B cell (primary cell): ENCODE data around the gene C10orf105. TPM values are rescaled to one million over a fixed set of nuclear protein-coding genes. Genes with fewer than 3 reads are reported as not detected.

Experiments
- ATAC-seq: fragments of 200-7000 bp; cut with Tn5 transposase; one replicate; pipeline ENCODE4 v1.10.0; 2021; ENCODE audit warnings: low read depth, mild to moderate bottlenecking, moderate number of reproducible peaks, moderate library complexity
- CTCF ChIA-PET: fragments of 350-600 bp; sonication (Branson Sonifier 250); formaldehyde crosslinking; loops from one replicate; lab custom pipeline; 2021; ENCODE audit warnings: antibody characterized with exemption, inconsistent platforms; lab: Charles Lee
- POLR2A ChIA-PET: fragments of 350-600 bp; sonication (Branson Sonifier 250); formaldehyde crosslinking; loops from one replicate; lab custom pipeline; 2021; ENCODE audit warnings: antibody characterized with exemption; lab: Charles Lee
- DNase-seq: peaks from one replicate; pipeline ENCODE4 v3.0.0; 2013
- H2AFZ ChIP-seq: 2 replicates; pipeline ENCODE4 v1.6.1; 2012; ENCODE audit warnings: mild to moderate bottlenecking, low read depth, low read length; ENCODE audit not compliant: insufficient read depth, poor library complexity, severe bottlenecking
- H3K27ac ChIP-seq, 2 donors: 1 replicate in 1 of 2; 2 replicates in 1 of 2; pipeline ENCODE4 v1.5.1; 2012 to 2013; ENCODE audit warnings: low read length in 2 of 2, mild to moderate bottlenecking in 2 of 2, moderate library complexity in 1 of 2
- H3K27me3 ChIP-seq, 4 experiments: fragments of 200-600 bp in 1 of 4; sonication (generic) in 1 of 4; replicated peaks in 1 of 4; 1 replicate in 2 of 4; 2 replicates in 2 of 4; pipeline versions ENCODE4 v1.6.1 to v1.7.0; 2013 to 2016; ENCODE audit warnings: low read length in 3 of 4, mild to moderate bottlenecking in 2 of 4, mixed read lengths in 1 of 4, moderate library complexity in 1 of 4; ENCODE audit not compliant: insufficient read depth in 4 of 4, control insufficient read depth in 3 of 4; ENCODE audit errors: control extremely low read depth in 1 of 4
- H3K36me3 ChIP-seq, 2 experiments: replicated peaks in 1 of 2; 1 replicate in 1 of 2; 2 replicates in 1 of 2; pipeline versions ENCODE4 v1.6.1 to v1.7.1; 2013; ENCODE audit warnings: low read length in 1 of 2; ENCODE audit not compliant: insufficient read depth in 2 of 2, control insufficient read depth in 1 of 2; ENCODE audit errors: control extremely low read depth in 1 of 2, extremely low read depth in 1 of 2
- H3K4me1 ChIP-seq, 2 donors: fragments of 200-600 bp in 1 of 2; sonication (generic) in 1 of 2; 1 replicate in 1 of 2; 2 replicates in 1 of 2; pipeline versions ENCODE4 v1.5.1 to v1.6.1; 2013 to 2017; ENCODE audit warnings: low read length in 2 of 2; ENCODE audit not compliant: control insufficient read depth in 2 of 2, insufficient read depth in 2 of 2
- H3K4me2 ChIP-seq: replicated peaks from 2 replicates; pipeline ENCODE3; 2012; ENCODE audit warnings: mild to moderate bottlenecking, low read depth, low read length; ENCODE audit not compliant: poor library complexity, severe bottlenecking
- H3K4me3 ChIP-seq, 5 experiments: fragments of 200-600 bp in 1 of 5; sonication (generic) in 1 of 5; 1 replicate in 3 of 5; 2 replicates in 2 of 5; pipeline versions ENCODE4 v1.5.1 to v1.7.0; 2011 to 2016; ENCODE audit warnings: low read length in 4 of 5, mild to moderate bottlenecking in 4 of 5, low read depth in 2 of 5, control low read depth in 1 of 5, moderate library complexity in 1 of 5; ENCODE audit not compliant: insufficient read depth in 1 of 5; ENCODE audit errors: control extremely low read depth in 1 of 5, extremely low read depth in 1 of 5
- H3K79me2 ChIP-seq: fragments of 200-600 bp; sonication (generic); one replicate; pipeline ENCODE4 v1.6.0; 2016; ENCODE audit warnings: low read length; ENCODE audit not compliant: control insufficient read depth, insufficient read depth
- H3K9ac ChIP-seq: fragments of 200-600 bp; sonication (generic); 2 replicates; pipeline ENCODE4 v1.6.1; 2017; ENCODE audit warnings: mild to moderate bottlenecking, low read length, moderate library complexity
- H3K9me3 ChIP-seq, 3 donors: one replicate each; pipeline versions ENCODE4 v1.6.1 to v1.7.1; 2013; ENCODE audit warnings: low read length in 2 of 3; ENCODE audit not compliant: control insufficient read depth in 2 of 3, insufficient read depth in 1 of 3; ENCODE audit errors: control extremely low read depth in 1 of 3
- H4K20me1 ChIP-seq: 2 replicates; pipeline ENCODE4 v1.6.0; 2012; ENCODE audit warnings: mild to moderate bottlenecking, low read length; ENCODE audit not compliant: insufficient read depth, control insufficient read depth, poor library complexity, severe bottlenecking
- H3K27ac Mint-ChIP-seq: one replicate; pipeline ENCODE4 v1.8.0; 2021; ENCODE audit warnings: mixed read lengths
- H3K27me3 Mint-ChIP-seq: one replicate; pipeline ENCODE4 v1.8.0; 2021; ENCODE audit warnings: mixed read lengths
- H3K4me1 Mint-ChIP-seq: one replicate; pipeline ENCODE4 v1.8.0; 2021; ENCODE audit warnings: mixed read lengths
- H3K4me3 Mint-ChIP-seq: one replicate; pipeline ENCODE4 v1.8.0; 2021; ENCODE audit warnings: mixed read lengths
- H3K9me3 Mint-ChIP-seq: one replicate; pipeline ENCODE4 v1.8.0; 2022; ENCODE audit warnings: mixed read lengths; ENCODE audit not compliant: insufficient read depth
- CTCF ChIP-seq: fragments of 200-600 bp; IDR thresholded peaks from one replicate; pipeline ENCODE4 v1.8.0; 2022; ENCODE audit warnings: antibody characterized with exemption, mild to moderate bottlenecking
- EZH2 ChIP-seq: IDR thresholded peaks from 2 replicates; pipeline ENCODE4 v1.6.1; 2012; ENCODE audit warnings: borderline replicate concordance, low read depth, mild to moderate bottlenecking, moderate library complexity, low read length; ENCODE audit not compliant: insufficient read depth, poor library complexity, severe bottlenecking
- WGBS: methylation state at CpG from one replicate; pipeline ENCODE4 v1.1.5; 2013; ENCODE audit warnings: missing lambda C conversion rate; ENCODE audit not compliant: insufficient coverage; 5-methylcytosine and 5-hydroxymethylcytosine counted together
- intact Hi-C: fragments of 100-400 bp; cut with micrococcal nuclease; formaldehyde crosslinking; loops from one replicate; pipeline ENCODE4 v1.10.0; 2022
- polyA plus RNA-seq: library from polyadenylated mRNA; depleted of rRNA; stranded (reverse); fragments of >200 nt; gene quantifications from 2 replicates; pipeline ENCODE4 v1.2.3, GENCODE V29; 2012
- total RNA-seq, 2 donors: library from RNA; stranded (reverse); fragments of 120-200 nt in 1 of 2; gene quantifications; 1 replicate in 1 of 2; 2 replicates in 1 of 2; pipeline versions ENCODE4 v1.2.3 to v1.2.4, GENCODE V29; 2013 to 2022

The C10orf105 gene
- total and polyA plus RNA-seq, 2 donors (not counting 1 experiment from before 2014, with no cell fraction given), result 0.03 TPM; not detected in 1

DNA sequence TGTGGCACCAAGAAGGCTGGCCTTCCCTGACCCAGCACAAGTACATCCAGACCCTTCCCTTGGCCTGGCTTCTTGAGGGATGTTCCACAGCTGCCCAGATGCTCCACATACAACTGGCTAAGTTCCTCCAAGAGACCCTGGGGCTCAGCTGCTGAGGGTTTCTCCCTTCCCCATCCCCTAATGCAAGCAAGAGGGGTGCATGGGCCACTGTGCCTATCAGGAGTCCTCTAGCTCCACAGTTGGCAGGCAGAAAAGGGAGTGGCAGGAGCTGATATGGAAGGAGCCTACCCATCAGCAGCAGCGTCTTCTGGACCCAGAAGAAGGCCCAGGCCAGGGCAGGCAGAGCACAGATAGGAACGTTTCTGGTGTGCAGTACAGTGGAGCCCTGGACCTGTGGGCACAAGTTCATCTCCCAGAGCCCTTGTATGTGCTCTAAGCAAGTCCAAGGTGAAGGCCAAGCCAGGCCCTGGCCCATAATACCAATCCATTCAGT lies 27.5 kb upstream of the C10orf105 start:
- DNase-seq, result no peak
- intact Hi-C loops, result no loop called here
- H3K36me3 ChIP-seq, result peaks cover 0 to 12% of the 10 kb centered on the region in 2 experiments
- 72% methylated on average over 2 of the region's 2 CpGs for WGBS
- no peaks in the 10 kb centered on the region for H3K9me3 Mint-ChIP-seq
- peaks cover 81% of the 10 kb centered on the region for H3K4me1 Mint-ChIP-seq
- no peak for ATAC-seq
- POLR2A ChIA-PET, result interaction anchor here (0.6 to 2.4 kb wide), 6 partner anchors 8 to 348 kb away, joined by 3 to 8 read pairs (median 4); partner anchors contain the start of gene VSIR
- H2AFZ ChIP-seq, result no peak overlapping the region
- peak overlapping the region; percentile 40 for H3K9ac ChIP-seq
- H3K27me3 ChIP-seq, result no peaks in the 10 kb centered on the region
- no peaks in the 10 kb centered on the region for H4K20me1 ChIP-seq
- peak overlapping the region; percentile 100 for H3K27ac Mint-ChIP-seq
- H3K4me3 ChIP-seq, result no peak overlapping the region
- no peaks in the 10 kb centered on the region for H3K79me2 ChIP-seq
- TF ChIP-seq CTCF (no peak), EZH2 (no peak)
- peak overlapping the region; percentile 74 for H3K4me2 ChIP-seq
- peaks cover 0 to 10% (median 0%) of the 10 kb centered on the region in 3 donors for H3K9me3 ChIP-seq
- CTCF ChIA-PET, result interaction anchor here (0.6 to 3.6 kb wide), 6 partner anchors 10 to 149 kb away, joined by 3 to 26 read pairs (median 6); partner anchors contain the start of gene VSIR
- H3K4me3 Mint-ChIP-seq, result peak overlapping the region; percentile 59
- H3K27ac ChIP-seq, result peak overlapping the region; percentile 72 to 84
- peaks cover 70 to 89% of the 10 kb centered on the region in 2 donors for H3K4me1 ChIP-seq
- no peaks in the 10 kb centered on the region for H3K27me3 Mint-ChIP-seq

GRCh38 chr10:71746344-71747037 lies 26.9 kb upstream of the C10orf105 start:
- Histone ChIP-seq H3K27me3 (no peaks in the 10 kb centered on the region), H3K4me1 (peaks cover 64 to 89% of the 10 kb centered on the region in 2 donors), H3K9ac (peak overlapping the region; percentile 40), H3K36me3 (peaks cover 0 to 12% of the 10 kb centered on the region in 2 experiments), H3K4me2 (peak overlapping the region; percentile 74), H3K4me3 (no peak overlapping the region), H2AFZ (no peak overlapping the region), H3K27ac (peak overlapping the region; percentile 72 to 84), H3K9me3 (peaks cover 0 to 10% (median 0%) of the 10 kb centered on the region in 3 donors), H3K79me2 (no peaks in the 10 kb centered on the region), H4K20me1 (no peaks in the 10 kb centered on the region)
- ATAC-seq, result no peak
- peaks cover 80% of the 10 kb centered on the region for H3K4me1 Mint-ChIP-seq
- peak overlapping the region; percentile 59 for H3K4me3 Mint-ChIP-seq
- 70% methylated on average over 12 of the region's 13 CpGs for WGBS
- no peak for DNase-seq
- no peaks in the 10 kb centered on the region for H3K27me3 Mint-ChIP-seq
- ChIA-PET POLR2A (interaction anchor here (0.6 to 1.4 kb wide), 3 partner anchors 8 to 348 kb away, joined by 3 to 4 read pairs (median 3); no protein-coding TSS in a partner anchor), CTCF (interaction anchor here (0.6 to 3.6 kb wide), 10 partner anchors 9 to 150 kb away, joined by 3 to 26 read pairs (median 4); partner anchors contain the start of gene VSIR)
- no peak for TF ChIP-seq CTCF
- intact Hi-C loops, result no loop called here
- no peaks in the 10 kb centered on the region for H3K9me3 Mint-ChIP-seq
- H3K27ac Mint-ChIP-seq, result peak overlapping the region; percentile 100
